Nephron (organoid): ENCODE data around the gene SPTY2D1.

ENCODE experiments used
- H3K27ac Mint-ChIP-seq, 3 experiments: 2 replicates each; pipeline ENCODE4 v1.8.0; 2020; ENCODE audit warnings: mixed read lengths in 3 of 3, mild to moderate bottlenecking in 2 of 3, moderate library complexity in 1 of 3
- H3K27me3 Mint-ChIP-seq: 2 replicates; pipeline ENCODE4 v1.8.0; 2021; ENCODE audit warnings: low read depth, mild to moderate bottlenecking, moderate library complexity, mixed read lengths
- H3K36me3 Mint-ChIP-seq: 2 replicates; pipeline ENCODE4 v1.8.0; 2020; ENCODE audit warnings: low read depth, mixed read lengths
- H3K4me1 Mint-ChIP-seq: 2 replicates; pipeline ENCODE4 v1.8.0; 2020; ENCODE audit warnings: mixed read lengths
- H3K4me3 Mint-ChIP-seq, 3 experiments: 2 replicates each; pipeline ENCODE4 v1.8.0; 2020; ENCODE audit warnings: mild to moderate bottlenecking in 3 of 3, mixed read lengths in 3 of 3, moderate library complexity in 2 of 3
- H3K9me3 Mint-ChIP-seq: 2 replicates; pipeline ENCODE4 v1.8.0; 2020; ENCODE audit warnings: mixed read lengths
- TF ChIP-seq, protein P1 (sequence below), 3 experiments: fragments of 200-600 bp; sonication (generic); IDR thresholded peaks; one replicate each; pipeline ENCODE4 v1.5.0; 2021; ENCODE audit warnings: antibody characterized with exemption in 3 of 3; ENCODE audit not compliant: unreplicated experiment in 3 of 3

Gene SPTY2D1

DNA sequence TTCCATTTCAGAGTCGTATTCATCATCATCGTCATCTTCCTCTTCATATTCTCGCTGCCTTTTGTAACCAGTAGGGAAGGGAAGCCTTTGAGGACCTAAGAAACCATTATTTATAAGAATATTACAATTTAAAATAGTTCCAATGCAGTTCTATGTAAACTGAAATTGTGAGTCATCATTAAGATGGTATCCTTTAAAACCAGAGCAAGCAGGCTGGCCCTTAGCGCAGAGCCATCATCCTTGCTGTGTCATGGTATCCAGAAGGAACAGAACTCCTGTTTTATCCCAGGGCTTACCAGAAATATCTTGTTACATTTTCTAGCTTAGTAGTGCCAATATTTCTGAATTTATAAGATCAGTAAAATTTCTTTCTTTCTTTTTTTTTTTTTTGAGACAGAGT is 21.7 kb downstream of the SPTY2D1 start:
- Mint-ChIP-seq H3K27ac (no peak overlapping the region), H3K4me1 (no peaks in the 10 kb centered on the region), H3K27me3 (no peaks in the 10 kb centered on the region), H3K36me3 (peaks cover 43% of the 10 kb centered on the region), H3K4me3 (no peak overlapping the region), H3K9me3 (no peaks in the 10 kb centered on the region)
- TF ChIP-seq, protein P1, sequence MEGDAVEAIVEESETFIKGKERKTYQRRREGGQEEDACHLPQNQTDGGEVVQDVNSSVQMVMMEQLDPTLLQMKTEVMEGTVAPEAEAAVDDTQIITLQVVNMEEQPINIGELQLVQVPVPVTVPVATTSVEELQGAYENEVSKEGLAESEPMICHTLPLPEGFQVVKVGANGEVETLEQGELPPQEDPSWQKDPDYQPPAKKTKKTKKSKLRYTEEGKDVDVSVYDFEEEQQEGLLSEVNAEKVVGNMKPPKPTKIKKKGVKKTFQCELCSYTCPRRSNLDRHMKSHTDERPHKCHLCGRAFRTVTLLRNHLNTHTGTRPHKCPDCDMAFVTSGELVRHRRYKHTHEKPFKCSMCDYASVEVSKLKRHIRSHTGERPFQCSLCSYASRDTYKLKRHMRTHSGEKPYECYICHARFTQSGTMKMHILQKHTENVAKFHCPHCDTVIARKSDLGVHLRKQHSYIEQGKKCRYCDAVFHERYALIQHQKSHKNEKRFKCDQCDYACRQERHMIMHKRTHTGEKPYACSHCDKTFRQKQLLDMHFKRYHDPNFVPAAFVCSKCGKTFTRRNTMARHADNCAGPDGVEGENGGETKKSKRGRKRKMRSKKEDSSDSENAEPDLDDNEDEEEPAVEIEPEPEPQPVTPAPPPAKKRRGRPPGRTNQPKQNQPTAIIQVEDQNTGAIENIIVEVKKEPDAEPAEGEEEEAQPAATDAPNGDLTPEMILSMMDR (IDR thresholded peaks at IDR 0.05; ENCODE audit: unreplicated experiment in 3 of 3): no peak

DNA sequence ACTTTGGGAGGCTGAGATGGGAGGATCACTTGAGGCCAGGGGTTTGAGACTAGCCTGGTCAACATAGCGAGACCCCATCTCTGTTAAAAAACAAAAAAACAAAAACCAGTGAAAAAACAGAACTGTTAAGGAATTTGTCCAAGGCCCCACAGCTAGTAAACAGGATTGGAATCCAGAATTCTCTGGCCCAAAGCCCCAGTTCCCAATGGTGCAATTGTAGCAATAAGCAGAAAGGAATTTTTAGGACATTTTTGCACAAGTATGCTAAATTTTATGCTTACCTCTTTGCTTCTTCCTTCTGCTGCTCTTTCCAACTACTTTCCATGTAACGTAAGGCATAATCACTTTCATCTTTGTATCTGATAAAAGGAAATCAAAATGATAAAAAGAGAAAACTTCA is 22.9 kb downstream of the SPTY2D1 start:
- H3K36me3 Mint-ChIP-seq: peaks cover 49% of the 10 kb centered on the region
- H3K9me3 Mint-ChIP-seq: no peaks in the 10 kb centered on the region
- H3K4me3 Mint-ChIP-seq: no peak overlapping the region
- TF ChIP-seq, protein P1 (IDR thresholded peaks at IDR 0.05; ENCODE audit: unreplicated experiment in 3 of 3): no peak
- H3K27me3 Mint-ChIP-seq: no peaks in the 10 kb centered on the region
- no peaks in the 10 kb centered on the region for H3K4me1 Mint-ChIP-seq
- H3K27ac Mint-ChIP-seq: no peak overlapping the region

DNA sequence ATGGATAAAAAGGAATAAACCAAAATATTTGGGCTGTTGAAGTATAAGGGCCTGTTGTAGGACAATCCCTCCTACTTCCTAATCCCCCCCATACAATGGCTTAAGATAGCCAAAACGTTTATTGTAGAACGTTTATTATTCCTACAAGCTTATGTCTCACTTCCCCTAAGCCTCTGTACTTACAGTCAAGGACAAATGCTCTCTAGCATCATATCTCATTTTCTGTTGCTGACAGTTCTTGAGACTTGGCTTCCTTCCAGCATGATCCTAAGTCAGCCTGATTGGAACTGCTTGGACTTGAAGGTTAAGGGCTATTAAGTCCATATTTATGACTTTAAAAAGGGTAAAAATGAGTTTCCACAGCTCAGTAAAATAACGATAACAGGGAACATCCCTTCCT is 25.8 kb downstream of the SPTY2D1 start:
- peaks cover 39% of the 10 kb centered on the region for H3K36me3 Mint-ChIP-seq
- TF ChIP-seq, protein P1 (IDR thresholded peaks at IDR 0.05; ENCODE audit: unreplicated experiment in 3 of 3): no peak
- peak overlapping the region in 1 of 3 experiments; percentile 64 for H3K27ac Mint-ChIP-seq
- no peak overlapping the region for H3K4me3 Mint-ChIP-seq
- H3K9me3 Mint-ChIP-seq: no peaks in the 10 kb centered on the region
- H3K27me3 Mint-ChIP-seq: no peaks in the 10 kb centered on the region
- no peaks in the 10 kb centered on the region for H3K4me1 Mint-ChIP-seq

DNA sequence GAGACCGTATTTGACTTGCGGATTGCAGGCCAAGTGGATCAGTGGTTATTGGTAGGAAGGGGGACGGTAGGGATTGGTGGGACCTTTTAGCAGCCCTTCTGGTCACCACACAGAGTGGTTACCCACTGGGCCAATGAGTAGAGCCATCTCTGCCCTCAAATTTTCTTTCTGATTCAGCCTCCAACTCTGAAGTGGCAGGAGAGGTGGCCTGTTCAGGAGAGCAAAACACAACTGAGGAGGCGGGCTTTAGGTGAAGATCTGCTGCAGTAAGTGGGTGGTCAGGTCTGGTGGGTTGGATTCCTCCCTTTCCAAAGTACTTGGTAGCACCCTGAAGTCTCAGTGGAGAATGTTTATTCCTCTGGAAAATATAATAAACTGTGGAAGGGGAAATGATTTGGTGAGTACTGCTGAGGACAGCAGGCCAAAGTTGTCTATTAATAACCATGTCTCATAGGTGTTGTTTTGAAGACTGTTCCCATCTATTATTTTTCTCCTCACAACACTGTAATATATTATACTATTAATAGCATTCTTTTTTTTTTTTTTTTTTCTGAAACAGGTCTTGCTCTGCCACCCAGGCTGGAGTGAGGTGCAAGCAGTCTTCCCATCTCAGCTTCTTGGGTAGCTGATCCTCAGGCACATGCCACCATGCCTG is 33.1 kb downstream of the SPTY2D1 start:
- H3K27ac Mint-ChIP-seq: no peak overlapping the region
- H3K36me3 Mint-ChIP-seq: peaks cover 25% of the 10 kb centered on the region
- H3K4me1 Mint-ChIP-seq: no peaks in the 10 kb centered on the region
- TF ChIP-seq, protein P1 (IDR thresholded peaks at IDR 0.05; ENCODE audit: unreplicated experiment in 3 of 3): no peak
- no peaks in the 10 kb centered on the region for H3K27me3 Mint-ChIP-seq
- no peaks in the 10 kb centered on the region for H3K9me3 Mint-ChIP-seq
- no peak overlapping the region for H3K4me3 Mint-ChIP-seq

DNA sequence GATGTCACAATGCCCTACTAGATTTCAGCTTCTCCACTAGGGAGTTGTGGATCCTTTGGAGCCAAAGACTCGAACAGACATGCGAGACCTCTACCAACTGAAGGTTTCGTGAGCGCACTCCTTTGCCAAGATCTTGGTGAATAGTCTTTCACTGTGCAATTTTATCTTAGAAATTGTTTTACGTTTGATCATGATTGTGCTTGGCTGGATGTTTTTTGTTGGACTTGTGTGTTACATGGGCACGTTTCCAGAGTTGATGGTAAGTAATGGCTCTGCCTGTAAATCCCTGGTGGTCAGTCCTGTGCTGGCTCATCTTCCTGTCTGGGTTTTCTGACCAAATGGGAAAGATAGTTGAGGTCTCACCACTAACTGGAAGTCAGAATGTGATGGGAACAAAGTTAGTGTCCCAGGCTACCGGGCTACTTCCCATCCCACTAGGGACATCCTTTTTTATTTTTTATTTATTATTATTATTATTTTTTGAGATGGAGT is 34.4 kb downstream of the SPTY2D1 start, which contains the start of gene MISFA:
TSS of gene MISFA (plus strand) at position 51 of the 492 bp plus-strand sequence. CDS start at position 191, 140 bp downstream.
- Mint-ChIP-seq H3K9me3 (no peaks in the 10 kb centered on the region), H3K27ac (no peak within 1 kb of the TSS), H3K36me3 (peaks cover 24% of the 10 kb centered on the region), H3K4me3 (no peak within 1 kb of the TSS), H3K27me3 (no peaks in the 10 kb centered on the region), H3K4me1 (no peaks in the 10 kb centered on the region)
- TF ChIP-seq, protein P1 (IDR thresholded peaks at IDR 0.05; ENCODE audit: unreplicated experiment in 3 of 3): no peak
